Gastrocnemius medialis (tissue), 4 donors: ENCODE data around the gene FLVCR1.

Experiments used
- POLR2A ChIP-seq, 2 donors: fragments of 450-650 bp; IDR thresholded peaks; one replicate each; pipeline ENCODE4 v1.6.1; 2017; ENCODE audit warnings: antibody characterized with exemption in 2 of 2, mild to moderate bottlenecking in 2 of 2, moderate library complexity in 2 of 2
- TF ChIP-seq, protein P1 (sequence below), 5 experiments: fragments of 450-650 bp in 3 of 5; fragments of 200-600 bp in 2 of 5; sonication (generic) in 2 of 5; IDR thresholded peaks in 4 of 5; conservative IDR thresholded peaks in 1 of 5; 1 replicate in 4 of 5; 2 replicates in 1 of 5; pipeline ENCODE4 v1.5.1; 2016 to 2019; ENCODE audit warnings: antibody characterized with exemption in 5 of 5, mild to moderate bottlenecking in 3 of 5, moderate library complexity in 3 of 5

DNA sequence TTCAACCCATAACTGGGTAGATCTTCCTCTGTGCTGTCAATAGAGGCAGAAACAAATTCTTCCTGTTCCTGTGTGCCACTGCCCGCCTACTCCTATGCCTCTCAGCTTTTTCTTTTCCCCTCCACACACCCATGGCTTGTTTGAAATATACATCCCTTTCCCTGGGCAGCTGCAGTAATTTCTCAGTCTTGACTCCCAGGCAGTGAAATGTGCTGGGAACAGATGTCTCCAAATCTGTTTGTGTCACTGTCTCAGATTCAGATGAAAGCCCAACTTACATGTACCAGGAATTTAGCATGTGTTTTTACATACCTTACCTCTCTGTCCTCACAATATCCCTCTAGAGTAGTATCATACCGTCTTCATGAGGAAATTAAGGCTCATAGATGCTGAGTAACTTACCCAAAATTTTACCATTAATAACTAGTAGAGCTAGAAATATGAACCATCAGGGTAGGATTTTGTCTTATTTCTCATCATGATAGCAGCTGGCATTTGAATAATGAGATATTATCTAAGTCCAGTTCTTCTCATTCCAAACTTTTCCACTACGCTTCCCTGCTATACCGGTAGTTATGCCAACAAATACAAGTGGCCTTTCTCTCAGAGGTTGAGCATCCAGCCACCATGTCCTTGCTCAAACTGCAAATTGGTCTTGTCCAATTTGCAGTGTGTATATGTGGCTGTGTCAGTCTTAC lies 87.5 kb downstream of the FLVCR1 start:
- TF ChIP-seq, protein P1, sequence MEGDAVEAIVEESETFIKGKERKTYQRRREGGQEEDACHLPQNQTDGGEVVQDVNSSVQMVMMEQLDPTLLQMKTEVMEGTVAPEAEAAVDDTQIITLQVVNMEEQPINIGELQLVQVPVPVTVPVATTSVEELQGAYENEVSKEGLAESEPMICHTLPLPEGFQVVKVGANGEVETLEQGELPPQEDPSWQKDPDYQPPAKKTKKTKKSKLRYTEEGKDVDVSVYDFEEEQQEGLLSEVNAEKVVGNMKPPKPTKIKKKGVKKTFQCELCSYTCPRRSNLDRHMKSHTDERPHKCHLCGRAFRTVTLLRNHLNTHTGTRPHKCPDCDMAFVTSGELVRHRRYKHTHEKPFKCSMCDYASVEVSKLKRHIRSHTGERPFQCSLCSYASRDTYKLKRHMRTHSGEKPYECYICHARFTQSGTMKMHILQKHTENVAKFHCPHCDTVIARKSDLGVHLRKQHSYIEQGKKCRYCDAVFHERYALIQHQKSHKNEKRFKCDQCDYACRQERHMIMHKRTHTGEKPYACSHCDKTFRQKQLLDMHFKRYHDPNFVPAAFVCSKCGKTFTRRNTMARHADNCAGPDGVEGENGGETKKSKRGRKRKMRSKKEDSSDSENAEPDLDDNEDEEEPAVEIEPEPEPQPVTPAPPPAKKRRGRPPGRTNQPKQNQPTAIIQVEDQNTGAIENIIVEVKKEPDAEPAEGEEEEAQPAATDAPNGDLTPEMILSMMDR (IDR thresholded peaks at IDR 0.05 in 4 of 5, conservative IDR thresholded peaks at IDR 0.05 in 1 of 5), result no peak
- no peak for TF ChIP-seq POLR2A (IDR thresholded peaks at IDR 0.05)
